Measurements from ENCODE around the gene SLC40A1. TPM values are rescaled to one million over a fixed set of nuclear protein-coding genes. Genes with fewer than 3 reads are reported as not detected.

The SLC40A1 gene
- total and polyA plus RNA-seq, 2 donors (not counting 1 experiment from before 2014, with no cell fraction given) = 17.2 to 97.4 TPM

- Histone ChIP-seq H3K79me2 (ENCODE audit: control insufficient read depth, insufficient read depth, low read length) (no peaks in the 10 kb centered on the region), H3K27ac (ENCODE audit: insufficient read depth, low read length) (no peak overlapping the region), H3K4me2 (ENCODE audit: extremely low read depth, insufficient read depth, low read length) (no peak overlapping the region), H3K36me3 (ENCODE audit: control insufficient read depth, insufficient read depth, low read length) (no peaks in the 10 kb centered on the region), H2AFZ (ENCODE audit: low read length) (no peak overlapping the region), H3K9me3 (ENCODE audit: control insufficient read depth, insufficient read depth, low read depth, low read length) (no peaks in the 10 kb centered on the region), H3K9ac (ENCODE audit: insufficient read depth, low read length) (no peak overlapping the region), H3K4me3 (replicated peaks in 1 of 4; ENCODE audit: control extremely low read depth in 1 of 4, insufficient read depth in 1 of 4, low read depth in 3 of 4, low read length in 4 of 4) (no peak overlapping the region), H3K4me1 (ENCODE audit: control insufficient read depth, extremely low read depth, insufficient read depth, low read length) (peaks cover 8% of the 10 kb centered on the region), H3K27me3 (ENCODE audit: control insufficient read depth, insufficient read depth, low read length) (no peaks in the 10 kb centered on the region), H4K20me1 (ENCODE audit: control insufficient read depth, extremely low read depth, insufficient read depth, low read length) (no peaks in the 10 kb centered on the region)
- no peak for DNase-seq (ENCODE audit: low read depth in 2 of 2)
- no peak for TF ChIP-seq CTCF (conservative IDR thresholded peaks at IDR 0.05 in 1 of 2, IDR thresholded peaks at IDR 0.05 in 1 of 2; ENCODE audit: low read depth in 1 of 2, low read length in 2 of 2)
- no peak for TF ChIP-seq EZH2 (IDR thresholded peaks at IDR 0.05; ENCODE audit: low read length, missing control alignments)
These were observed 43.8 kb downstream of the SLC40A1 start for GRCh38 chr2:189536830-189537229.

GRCh38 chr2:189534854-189535832 is 45.4 kb downstream of the SLC40A1 start:
- H3K9me3 ChIP-seq (ENCODE audit: control insufficient read depth, insufficient read depth, low read depth, low read length) = no peaks in the 10 kb centered on the region
- TF ChIP-seq EZH2 (IDR thresholded peaks at IDR 0.05; ENCODE audit: low read length, missing control alignments) (no peak), CTCF (conservative IDR thresholded peaks at IDR 0.05 in 1 of 2, IDR thresholded peaks at IDR 0.05 in 1 of 2; ENCODE audit: low read depth in 1 of 2, low read length in 2 of 2) (no peak)
- H2AFZ ChIP-seq (ENCODE audit: low read length) = no peak overlapping the region
- no peak overlapping the region for H3K27ac ChIP-seq (ENCODE audit: insufficient read depth, low read length)
- H3K4me3 ChIP-seq (replicated peaks in 1 of 4; ENCODE audit: control extremely low read depth in 1 of 4, insufficient read depth in 1 of 4, low read depth in 3 of 4, low read length in 4 of 4) = no peak overlapping the region
- DNase-seq (ENCODE audit: low read depth in 2 of 2) = peak; percentile 63 to 66
- peaks cover 8% of the 10 kb centered on the region for H3K4me1 ChIP-seq (ENCODE audit: control insufficient read depth, extremely low read depth, insufficient read depth, low read length)
- H3K27me3 ChIP-seq (ENCODE audit: control insufficient read depth, insufficient read depth, low read length) = no peaks in the 10 kb centered on the region
- no peaks in the 10 kb centered on the region for H3K79me2 ChIP-seq (ENCODE audit: control insufficient read depth, insufficient read depth, low read length)
- H3K36me3 ChIP-seq (ENCODE audit: control insufficient read depth, insufficient read depth, low read length) = no peaks in the 10 kb centered on the region
- no peak overlapping the region for H3K9ac ChIP-seq (ENCODE audit: insufficient read depth, low read length)
- H3K4me2 ChIP-seq (ENCODE audit: extremely low read depth, insufficient read depth, low read length) = no peak overlapping the region
- H4K20me1 ChIP-seq (ENCODE audit: control insufficient read depth, extremely low read depth, insufficient read depth, low read length) = no peaks in the 10 kb centered on the region

- Histone ChIP-seq H3K4me3 (replicated peaks in 1 of 4; ENCODE audit: control extremely low read depth in 1 of 4, insufficient read depth in 1 of 4, low read depth in 3 of 4, low read length in 4 of 4) (no peak overlapping the region), H3K27me3 (ENCODE audit: control insufficient read depth, insufficient read depth, low read length) (no peaks in the 10 kb centered on the region), H3K9me3 (ENCODE audit: control insufficient read depth, insufficient read depth, low read depth, low read length) (no peaks in the 10 kb centered on the region), H3K79me2 (ENCODE audit: control insufficient read depth, insufficient read depth, low read length) (no peaks in the 10 kb centered on the region), H4K20me1 (ENCODE audit: control insufficient read depth, extremely low read depth, insufficient read depth, low read length) (no peaks in the 10 kb centered on the region), H3K4me2 (ENCODE audit: extremely low read depth, insufficient read depth, low read length) (no peak overlapping the region), H3K36me3 (ENCODE audit: control insufficient read depth, insufficient read depth, low read length) (no peaks in the 10 kb centered on the region), H2AFZ (ENCODE audit: low read length) (no peak overlapping the region), H3K27ac (ENCODE audit: insufficient read depth, low read length) (no peak overlapping the region), H3K4me1 (ENCODE audit: control insufficient read depth, extremely low read depth, insufficient read depth, low read length) (peaks cover 8% of the 10 kb centered on the region), H3K9ac (ENCODE audit: insufficient read depth, low read length) (no peak overlapping the region)
- no peak for TF ChIP-seq EZH2 (IDR thresholded peaks at IDR 0.05; ENCODE audit: low read length, missing control alignments)
- no peak for TF ChIP-seq CTCF (conservative IDR thresholded peaks at IDR 0.05 in 1 of 2, IDR thresholded peaks at IDR 0.05 in 1 of 2; ENCODE audit: low read depth in 1 of 2, low read length in 2 of 2)
- no peak for DNase-seq (ENCODE audit: low read depth in 2 of 2)
These were observed 47.1 kb downstream of the SLC40A1 start for GRCh38 chr2:189533288-189534035.
